Breast epithelium (tissue), 4 donors: ENCODE results near the gene NUDT21. TPM values are rescaled to one million over a fixed set of nuclear protein-coding genes. Genes with fewer than 3 reads are reported as not detected.

ENCODE experiments used
- DNase-seq, 2 donors: peaks; one replicate each; pipeline ENCODE4 v3.0.0-alpha.2; 2019; ENCODE audit warnings: low spot score in 2 of 2
- H3K27ac ChIP-seq, 2 donors: fragments of 200-600 bp; sonication (generic) in 1 of 2; one replicate each; pipeline ENCODE4 v1.5.1; 2016 to 2019; ENCODE audit warnings: mild to moderate bottlenecking in 1 of 2
- H3K27me3 ChIP-seq, 2 donors: fragments of 200-600 bp; sonication (generic) in 1 of 2; one replicate each; pipeline versions ENCODE4 v1.5.1 to v1.6.0; 2017 to 2019; ENCODE audit warnings: control low read depth in 1 of 2, mild to moderate bottlenecking in 1 of 2
- H3K36me3 ChIP-seq: fragments of 200-600 bp; one replicate; pipeline ENCODE4 v1.5.1; 2019
- H3K4me1 ChIP-seq, 2 donors: fragments of 200-600 bp; sonication (generic); one replicate each; pipeline ENCODE4 v1.5.1; 2016 to 2019; ENCODE audit warnings: control low read depth in 1 of 2
- H3K4me3 ChIP-seq, 3 donors: fragments of 200-600 bp; sonication (generic); 1 replicate in 2 of 3; 2 replicates in 1 of 3; pipeline ENCODE4 v1.5.1; 2016 to 2019; ENCODE audit warnings: mild to moderate bottlenecking in 3 of 3, moderate library complexity in 2 of 3
- H3K9me3 ChIP-seq, 2 donors: fragments of 200-600 bp; sonication (generic) in 1 of 2; one replicate each; pipeline ENCODE4 v1.5.1; 2016 to 2019; ENCODE audit warnings: control low read depth in 1 of 2
- POLR2A ChIP-seq: fragments of 450-650 bp; IDR thresholded peaks from one replicate; pipeline ENCODE4 v1.6.1; 2016; ENCODE audit warnings: antibody characterized with exemption, mild to moderate bottlenecking, moderate library complexity
- POLR2AphosphoS5 ChIP-seq, 3 donors: sonication (generic); formaldehyde crosslinking; IDR thresholded peaks; one replicate each; pipeline ENCODE4 v1.6.1; 2017; ENCODE audit warnings: antibody characterized with exemption in 3 of 3
- intact Hi-C: fragments of 100-400 bp; cut with DNase I; formaldehyde crosslinking; loops from one replicate; pipeline ENCODE4 v1.15.1; 2023; ENCODE audit warnings: low total_unique reads
- total RNA-seq, 3 donors: library from RNA; depleted of rRNA; stranded (reverse); fragments of >200 nt; gene quantifications; one replicate each; pipeline ENCODE4 v1.1.0, GENCODE V29; 2016
- TF ChIP-seq, protein P1 (sequence below), 3 donors: fragments of 450-650 bp; IDR thresholded peaks; one replicate each; pipeline ENCODE4 v1.5.1; 2016 to 2017; ENCODE audit warnings: antibody characterized with exemption in 3 of 3, mild to moderate bottlenecking in 3 of 3, moderate library complexity in 3 of 3

The NUDT21 gene
- total RNA-seq, 3 donors from 2014 or later, result 53.9 to 65.3 (median 54.1) TPM

DNA sequence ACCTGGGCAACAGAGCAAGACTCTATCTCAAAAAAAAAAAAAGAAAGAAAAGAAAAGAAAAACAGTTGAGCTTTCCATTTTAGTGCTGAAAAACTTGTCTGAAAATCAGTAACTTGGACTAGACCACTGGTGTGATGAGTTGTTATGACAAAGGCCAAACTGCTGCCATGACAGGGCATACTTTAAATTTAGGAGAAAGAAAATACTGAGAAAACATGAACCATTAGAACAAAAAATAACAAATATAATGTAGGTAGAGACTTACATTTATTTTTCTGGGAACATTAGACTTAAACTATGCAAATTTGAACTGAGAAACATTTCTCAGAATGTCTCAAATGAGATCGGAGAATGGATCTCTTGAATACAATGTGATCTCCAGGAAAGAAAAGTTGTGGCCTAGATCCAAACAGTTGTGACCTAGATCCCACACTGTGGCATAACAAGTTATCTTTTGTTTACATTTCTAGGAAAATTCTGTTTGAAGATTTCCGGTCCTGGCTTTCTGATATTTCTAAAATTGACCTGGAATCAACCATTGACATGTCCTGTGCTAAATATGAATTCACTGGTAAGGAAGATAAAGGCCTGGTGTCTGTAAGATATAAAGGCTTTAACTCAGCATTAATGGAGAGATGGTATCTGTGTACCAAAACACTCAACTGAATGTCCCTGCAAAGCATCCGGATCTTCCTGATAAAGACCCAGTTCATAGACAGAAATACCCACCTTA, 11.1 kb upstream of the NUDT21 start:
- no peak overlapping the region for H3K27ac ChIP-seq
- no peaks in the 10 kb centered on the region for H3K9me3 ChIP-seq
- no peak overlapping the region for H3K4me3 ChIP-seq
- no peaks in the 10 kb centered on the region for H3K27me3 ChIP-seq
- no peaks in the 10 kb centered on the region for H3K4me1 ChIP-seq
- no peaks in the 10 kb centered on the region for H3K36me3 ChIP-seq
- TF ChIP-seq POLR2AphosphoS5 (IDR thresholded peaks at IDR 0.05) (no peak), POLR2A (no peak)
- TF ChIP-seq, protein P1, sequence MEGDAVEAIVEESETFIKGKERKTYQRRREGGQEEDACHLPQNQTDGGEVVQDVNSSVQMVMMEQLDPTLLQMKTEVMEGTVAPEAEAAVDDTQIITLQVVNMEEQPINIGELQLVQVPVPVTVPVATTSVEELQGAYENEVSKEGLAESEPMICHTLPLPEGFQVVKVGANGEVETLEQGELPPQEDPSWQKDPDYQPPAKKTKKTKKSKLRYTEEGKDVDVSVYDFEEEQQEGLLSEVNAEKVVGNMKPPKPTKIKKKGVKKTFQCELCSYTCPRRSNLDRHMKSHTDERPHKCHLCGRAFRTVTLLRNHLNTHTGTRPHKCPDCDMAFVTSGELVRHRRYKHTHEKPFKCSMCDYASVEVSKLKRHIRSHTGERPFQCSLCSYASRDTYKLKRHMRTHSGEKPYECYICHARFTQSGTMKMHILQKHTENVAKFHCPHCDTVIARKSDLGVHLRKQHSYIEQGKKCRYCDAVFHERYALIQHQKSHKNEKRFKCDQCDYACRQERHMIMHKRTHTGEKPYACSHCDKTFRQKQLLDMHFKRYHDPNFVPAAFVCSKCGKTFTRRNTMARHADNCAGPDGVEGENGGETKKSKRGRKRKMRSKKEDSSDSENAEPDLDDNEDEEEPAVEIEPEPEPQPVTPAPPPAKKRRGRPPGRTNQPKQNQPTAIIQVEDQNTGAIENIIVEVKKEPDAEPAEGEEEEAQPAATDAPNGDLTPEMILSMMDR (IDR thresholded peaks at IDR 0.05), result no peak
- intact Hi-C loops, result no loop called here
- no peak for DNase-seq

DNA sequence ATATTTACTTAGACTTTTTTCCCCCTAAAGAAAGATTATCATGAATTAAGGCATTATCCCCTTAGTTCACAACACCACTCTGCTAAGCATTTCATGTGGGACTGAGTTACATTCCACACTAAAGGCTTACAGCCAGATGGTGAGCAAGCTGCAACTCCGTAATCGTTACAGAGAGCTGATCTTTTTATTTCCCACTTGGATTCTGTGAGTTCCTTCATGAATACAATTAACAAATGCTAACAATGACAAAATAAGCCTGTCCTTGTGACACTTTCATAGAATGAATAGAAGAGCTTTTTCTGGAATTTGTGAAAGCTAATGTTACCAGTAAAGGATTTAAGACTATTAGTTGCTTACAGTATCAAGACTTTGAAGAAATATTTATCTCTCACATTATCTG, 9.0 kb upstream of the NUDT21 start:
- Histone ChIP-seq H3K9me3 (no peaks in the 10 kb centered on the region), H3K4me1 (no peaks in the 10 kb centered on the region), H3K4me3 (no peak overlapping the region), H3K27me3 (no peaks in the 10 kb centered on the region), H3K36me3 (no peaks in the 10 kb centered on the region), H3K27ac (no peak overlapping the region)
- intact Hi-C loops, result no loop called here
- DNase-seq, result no peak
- TF ChIP-seq, protein P1 (IDR thresholded peaks at IDR 0.05), result no peak
- TF ChIP-seq POLR2A (no peak), POLR2AphosphoS5 (IDR thresholded peaks at IDR 0.05) (no peak)

DNA sequence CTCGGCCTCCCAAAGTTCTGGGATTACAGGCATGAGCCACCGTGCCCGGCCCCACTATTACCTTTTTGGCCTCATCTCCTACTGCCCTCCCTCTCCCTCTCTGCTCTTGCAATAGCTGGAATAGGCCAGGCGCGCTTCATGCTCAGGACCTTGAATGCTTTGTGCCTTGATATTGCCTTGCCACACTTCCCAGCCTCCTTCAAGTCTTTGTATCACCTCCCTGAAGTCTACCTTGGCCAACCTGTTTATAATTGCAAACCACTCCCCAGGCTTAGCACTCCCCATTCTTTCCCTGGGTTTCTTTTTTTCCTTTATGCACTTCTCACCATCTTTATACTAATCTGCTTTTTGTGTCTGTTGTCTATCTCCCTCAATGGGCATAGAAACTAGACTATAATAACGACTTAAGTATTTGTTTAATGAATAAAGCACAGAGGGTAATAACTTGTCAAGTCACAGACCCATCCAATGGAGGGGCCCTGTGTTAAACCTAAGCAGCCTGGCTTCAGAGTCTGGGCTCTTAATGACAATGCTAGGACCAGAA, 6.9 kb upstream of the NUDT21 start:
- Histone ChIP-seq H3K27ac (no peak overlapping the region), H3K27me3 (no peaks in the 10 kb centered on the region), H3K4me1 (no peaks in the 10 kb centered on the region), H3K4me3 (no peak overlapping the region), H3K9me3 (no peaks in the 10 kb centered on the region), H3K36me3 (no peaks in the 10 kb centered on the region)
- intact Hi-C loops, result no loop called here
- TF ChIP-seq POLR2A, result no peak
- TF ChIP-seq POLR2AphosphoS5 (IDR thresholded peaks at IDR 0.05), result no peak
- TF ChIP-seq, protein P1 (IDR thresholded peaks at IDR 0.05), result no peak
- no peak for DNase-seq

DNA sequence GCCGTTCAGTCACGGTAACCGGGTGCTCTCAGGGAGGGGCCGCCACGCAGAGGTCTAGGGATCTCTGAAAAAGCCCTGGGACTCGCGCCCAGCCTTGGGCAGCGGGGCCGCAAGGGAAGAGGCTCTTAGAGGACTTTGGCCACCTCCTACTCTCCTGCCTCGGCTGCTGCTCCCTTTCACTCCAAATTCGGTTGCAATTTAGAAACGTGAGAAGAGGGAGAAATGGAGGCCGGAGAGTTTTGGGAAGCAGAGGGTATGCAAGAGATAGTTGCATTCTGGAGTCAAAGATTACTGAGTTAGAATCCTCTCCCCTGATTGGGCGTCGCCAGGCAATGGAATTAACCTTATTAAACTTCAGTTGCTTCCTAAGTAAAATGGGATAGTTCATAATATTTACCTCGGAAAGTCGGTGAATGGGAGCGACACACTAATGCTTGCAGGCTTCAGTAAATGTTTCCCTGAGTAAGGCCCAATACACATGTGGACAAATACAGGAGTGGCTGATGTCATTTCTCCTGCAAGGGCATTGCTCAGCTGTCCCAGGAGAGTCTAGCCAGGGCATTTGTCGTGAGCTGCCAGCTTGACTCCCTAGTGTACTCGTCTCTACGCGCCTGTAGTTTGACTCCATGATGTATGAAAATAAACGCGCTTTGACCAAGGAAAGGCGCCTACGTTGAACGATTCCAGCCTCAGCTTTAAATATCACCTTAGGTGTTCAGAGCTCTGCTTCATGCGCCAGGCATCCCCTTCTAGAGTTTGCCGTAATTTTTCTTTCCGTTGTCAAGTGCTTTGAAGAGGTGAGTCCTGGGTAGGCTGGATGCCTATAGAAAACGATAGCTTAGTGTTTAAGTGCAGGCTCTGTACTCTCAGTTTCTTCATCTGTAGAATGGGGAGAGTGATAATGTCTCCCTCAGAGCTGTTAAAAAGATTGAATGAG, 889 bp upstream of the NUDT21 start:
- no peak for DNase-seq
- no peaks in the 10 kb centered on the region for H3K36me3 ChIP-seq
- H3K4me1 ChIP-seq, result peaks cover 6 to 19% of the 10 kb centered on the region in 2 donors
- peak overlapping the region; percentile 76 to 90 for H3K27ac ChIP-seq
- peak overlapping the region; percentile 69 to 98 (median 97) for H3K4me3 ChIP-seq
- intact Hi-C loops, result no loop called here
- TF ChIP-seq, protein P1 (IDR thresholded peaks at IDR 0.05), result no peak
- peak; percentile 1 for TF ChIP-seq POLR2A
- no peaks in the 10 kb centered on the region for H3K27me3 ChIP-seq
- H3K9me3 ChIP-seq, result no peaks in the 10 kb centered on the region
